Measurements from ENCODE around the gene BLOC1S1.

The BLOC1S1 gene

GRCh38 chr12:55695349-55695748 is 20.5 kb upstream of the BLOC1S1 start:
- DNase-seq, result no peak

GRCh38 chr12:55696141-55696540 is 19.7 kb upstream of the BLOC1S1 start:
- DNase-seq, result no peak

DNA sequence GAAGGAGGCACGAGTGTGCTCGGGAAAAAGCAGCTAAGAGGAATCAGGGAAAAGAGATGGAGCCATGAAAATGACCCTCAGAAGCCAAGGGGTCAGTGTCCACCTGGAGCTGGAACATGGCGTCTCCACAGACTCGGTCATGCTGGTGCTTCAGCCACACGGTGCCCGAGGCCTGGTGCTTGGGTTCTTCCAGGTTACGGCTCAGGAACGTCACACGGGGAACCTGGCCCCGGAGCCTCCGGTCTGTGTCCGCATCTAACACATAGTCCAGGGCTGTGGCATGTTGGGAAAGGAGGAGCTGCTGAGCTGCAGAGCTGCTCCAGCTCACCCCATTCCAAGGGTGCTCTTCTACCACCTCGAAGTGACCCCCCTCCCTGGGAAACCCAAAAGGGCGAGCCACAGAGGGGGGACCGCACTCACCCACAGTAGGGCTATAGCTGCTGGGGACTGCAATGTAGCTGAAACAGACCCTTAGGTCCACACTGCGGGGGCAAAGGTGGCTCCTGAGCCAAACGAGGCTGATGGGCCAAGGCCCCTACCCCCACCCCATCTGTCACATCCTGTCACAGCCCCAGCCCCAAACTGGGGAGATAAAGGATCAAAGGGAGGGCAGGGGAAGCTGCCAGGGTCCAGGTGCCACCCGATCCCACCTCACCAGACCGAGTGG is 18.9 kb upstream of the BLOC1S1 start:
- DNase-seq, result no peak

DNA sequence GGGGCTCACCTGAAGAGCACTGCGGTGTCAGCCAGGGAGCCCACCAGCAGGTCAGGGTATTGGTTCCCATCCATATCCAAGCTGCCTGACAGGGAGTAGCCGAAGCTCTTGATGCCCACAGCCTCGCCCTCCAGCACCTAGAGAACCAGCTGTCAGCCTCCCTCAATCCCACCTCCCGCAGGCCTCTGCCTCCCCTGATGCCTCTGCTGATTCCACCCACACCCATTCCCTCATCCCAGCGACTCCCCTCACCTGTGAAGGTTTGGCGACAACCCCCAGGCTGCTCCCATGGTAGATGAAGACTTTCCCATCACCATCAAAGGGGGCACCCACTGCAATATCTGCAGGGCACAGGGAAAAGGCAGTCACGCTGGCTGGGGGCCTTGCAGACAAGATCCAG is 18.2 kb upstream of the BLOC1S1 start:
- no peak for DNase-seq

DNA sequence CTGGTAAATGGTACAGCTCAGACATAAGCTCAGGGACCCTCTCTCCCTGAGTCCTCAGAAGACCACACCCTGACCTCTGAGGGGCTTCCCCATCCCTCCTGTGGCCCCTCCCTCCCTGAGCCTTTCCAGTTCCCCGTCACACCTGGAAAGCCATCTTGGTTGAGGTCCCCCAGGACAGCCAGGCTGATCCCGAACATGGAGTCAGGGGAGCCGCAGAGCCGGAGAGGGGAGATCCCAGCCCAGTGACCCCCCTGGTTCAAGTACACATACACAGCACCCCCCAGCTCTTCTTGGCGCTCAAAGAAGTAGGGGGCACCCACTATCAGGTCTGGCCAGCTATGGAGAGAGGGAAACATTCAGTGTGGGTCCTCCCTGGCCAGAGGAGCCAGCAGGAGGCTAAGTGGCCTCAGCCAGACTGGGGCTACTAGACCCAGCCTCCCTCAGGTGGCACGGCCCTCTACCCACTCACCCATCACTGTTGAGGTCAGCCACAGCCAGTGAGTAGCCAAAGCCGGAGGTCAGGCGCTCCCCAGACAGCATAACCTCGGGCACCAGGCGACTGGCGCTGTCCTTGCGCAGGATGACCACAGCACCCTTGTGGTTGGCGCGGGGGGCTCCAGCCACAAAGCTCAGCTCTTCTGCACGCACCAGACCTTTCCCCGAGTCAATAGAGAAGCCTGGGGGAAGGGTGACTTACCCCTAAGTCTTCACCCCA is 17.4 kb upstream of the BLOC1S1 start:
- DNase-seq, result no peak

DNA sequence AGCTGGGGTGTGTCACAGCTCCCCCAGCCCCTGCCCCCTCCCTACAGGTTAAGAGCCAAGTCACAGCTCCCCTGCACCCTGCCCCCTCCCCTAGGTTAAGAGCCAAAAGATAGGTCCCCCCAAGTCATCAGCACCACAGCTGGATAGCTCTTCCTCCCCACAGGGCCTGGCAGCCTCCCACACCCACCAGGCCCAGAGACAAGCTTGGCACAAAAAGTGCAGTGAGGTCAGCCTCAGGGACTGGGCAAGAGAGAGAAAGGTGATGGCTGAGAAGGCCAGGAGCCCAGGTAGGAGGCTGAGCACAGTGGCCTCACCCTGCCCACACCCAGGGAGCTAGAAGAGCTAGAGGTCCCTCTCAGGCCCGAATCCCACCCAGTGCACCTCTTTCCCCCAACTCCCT is 16.9 kb upstream of the BLOC1S1 start:
- DNase-seq, result no peak

- DNase-seq, result no peak
Measured at GRCh38 chr12:55699471-55700055, 16.3 kb upstream of the BLOC1S1 start.

GRCh38 chr12:55700255-55701018 is 15.4 kb upstream of the BLOC1S1 start:
- DNase-seq, result peak in 1 of 2 experiments; percentile 3

- DNase-seq, result no peak
Measured at GRCh38 chr12:55702861-55703260, 13.0 kb upstream of the BLOC1S1 start.

GRCh38 chr12:55703288-55703687 is 12.6 kb upstream of the BLOC1S1 start:
- no peak for DNase-seq

- DNase-seq, result no peak
Measured at GRCh38 chr12:55703901-55704761, 11.7 kb upstream of the BLOC1S1 start.

GRCh38 chr12:55704824-55705718 is 10.8 kb upstream of the BLOC1S1 start:
- no peak for DNase-seq

DNA sequence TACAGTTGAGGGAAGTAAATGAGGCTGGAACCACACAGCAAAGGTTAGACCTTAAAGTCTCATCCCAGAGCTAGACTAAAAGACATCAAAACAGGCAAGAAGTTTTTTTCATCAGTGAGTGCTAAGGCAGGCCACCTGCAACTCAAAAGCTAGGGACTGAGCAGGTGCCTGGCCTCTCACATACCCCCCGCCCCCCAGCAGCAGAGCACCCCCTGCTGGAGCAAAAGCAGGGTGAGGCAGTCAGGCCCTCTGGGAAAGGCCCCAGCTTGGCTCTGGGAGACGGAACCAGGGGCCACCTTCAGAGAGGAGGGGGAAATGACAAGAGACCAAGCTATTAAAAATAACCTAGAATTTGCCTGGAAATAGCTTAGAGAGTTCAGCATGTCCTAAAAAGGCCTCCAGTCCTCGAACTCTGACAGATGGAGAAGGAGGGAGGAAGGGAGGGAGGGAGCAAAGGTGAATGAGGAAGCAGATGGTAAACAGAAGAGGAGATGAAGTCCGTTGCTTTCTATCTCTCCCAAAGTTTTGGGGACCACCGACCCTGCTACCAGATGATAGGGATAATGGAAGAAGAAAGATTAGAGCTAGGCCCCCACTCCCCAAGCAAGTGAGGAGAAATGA is 10.0 kb upstream of the BLOC1S1 start:
- no peak for DNase-seq

GRCh38 chr12:55706568-55707218 is 9.2 kb upstream of the BLOC1S1 start:
- no peak for DNase-seq

DNA sequence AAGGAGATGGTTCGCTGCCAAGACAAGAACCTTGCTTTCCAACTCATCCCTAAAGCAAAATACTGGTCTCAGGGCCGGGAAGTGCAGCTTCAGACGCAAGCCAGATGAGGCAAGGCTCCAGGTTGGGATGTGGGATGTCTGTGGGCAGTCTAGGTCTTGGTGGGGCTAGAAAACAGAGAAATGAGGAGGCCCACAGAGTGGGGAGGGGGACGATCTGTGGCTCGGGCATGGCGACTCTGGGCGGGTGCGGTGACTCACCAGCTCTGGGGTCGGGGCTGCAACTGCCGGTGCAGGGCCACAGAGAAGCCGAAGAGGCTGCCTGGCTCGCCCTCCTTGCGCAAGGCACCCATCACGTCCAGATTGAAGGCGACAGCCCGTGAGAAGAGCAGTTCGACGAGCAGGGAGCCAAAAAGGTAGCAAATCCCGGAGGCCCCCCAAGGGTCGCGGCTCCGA is 8.6 kb upstream of the BLOC1S1 start:
- no peak for DNase-seq

- peak in 1 of 2 experiments; percentile 44 for DNase-seq
Measured at GRCh38 chr12:55707841-55708694, 7.8 kb upstream of the BLOC1S1 start, which contains the start of gene ITGA7. ITGA7 (minus strand) TSS chr12:55707904; CDS start chr12:55707682, 222 bp downstream.

DNA sequence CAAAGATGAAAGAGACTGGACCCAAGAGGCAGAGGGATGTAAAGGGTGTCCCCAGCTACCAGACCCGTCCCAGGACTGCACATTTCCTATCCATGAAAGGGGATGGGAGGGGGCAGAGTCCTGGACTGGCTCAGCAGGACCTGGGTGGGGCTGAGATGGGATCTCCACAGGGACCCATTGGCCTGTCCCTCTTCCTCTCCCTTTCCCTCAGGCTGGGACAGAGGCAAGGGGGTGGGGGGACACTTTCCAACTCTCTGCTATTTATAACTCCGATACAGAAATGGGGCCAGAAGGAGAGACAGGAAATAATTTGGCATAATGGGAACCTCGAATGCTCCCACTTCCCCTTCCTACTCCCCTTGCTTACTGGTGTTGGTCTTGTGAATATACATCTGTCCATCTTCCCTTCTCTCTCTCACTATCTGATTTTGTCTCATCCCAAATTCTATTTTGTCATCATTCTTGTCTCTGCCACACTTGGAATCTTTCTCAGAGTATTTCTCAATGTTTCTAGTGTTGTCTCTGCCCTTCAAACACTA is 7.1 kb upstream of the BLOC1S1 start:
- DNase-seq, result no peak

GRCh38 chr12:55711786-55712553 is 3.9 kb upstream of the BLOC1S1 start:
- DNase-seq, result no peak

Data from NCI-H2081 (cell line).